Caco-2 (cell line): ENCODE results near the gene SLC6A8. TPM values are rescaled to one million over a fixed set of nuclear protein-coding genes. Genes with fewer than 3 reads are reported as not detected.
"Not testable (repeated sequence)": the region's sequence is repeated elsewhere in the genome, so short reads cannot be mapped to it uniquely, and the experiment has no call there.

Experiments
- BruUV-seq: library from RNA; stranded (reverse); fragments of 400-500 nt; replicated peaks from 2 replicates; lab custom pipeline; 2021; lab: Mats Ljungman, UMichigan
- CTCF ChIA-PET: fragments of 300-600 bp; sonication (Branson Sonifier 250); formaldehyde crosslinking; loops from one replicate; lab custom pipeline; 2022; ENCODE audit warnings: antibody characterized with exemption; lab: Charles Lee
- POLR2A ChIA-PET: fragments of 300-600 bp; sonication (Branson Sonifier 250); formaldehyde crosslinking; loops from one replicate; lab custom pipeline; 2022; ENCODE audit warnings: antibody characterized with exemption; lab: Charles Lee
- DNase-seq, 2 experiments: peaks; one replicate each; pipeline versions ENCODE4 v3.0.0 to v3.0.0-alpha.2; 2020 to 2022
- H3K27me3 ChIP-seq: replicated peaks from 2 replicates; pipeline ENCODE4 v1.6.0; 2011; ENCODE audit warnings: low read length; ENCODE audit not compliant: control insufficient read depth, insufficient read depth
- H3K36me3 ChIP-seq: 2 replicates; pipeline ENCODE4 v1.5.1; 2011; ENCODE audit warnings: low read length; ENCODE audit not compliant: control insufficient read depth, insufficient read depth
- H3K4me1 ChIP-seq: fragments of 250-450 bp; sonication (Bioruptor Pico); 2 replicates; pipeline ENCODE4 v1.5.1; 2020; ENCODE audit warnings: mild to moderate bottlenecking
- H3K4me3 ChIP-seq: 2 replicates; pipeline ENCODE4 v1.5.1; 2011; ENCODE audit warnings: low read depth, mild to moderate bottlenecking, control low read depth, low read length
- H3K9me3 ChIP-seq: fragments of 250-450 bp; sonication (Bioruptor Pico); 2 replicates; pipeline ENCODE4 v1.5.1; 2020; ENCODE audit warnings: mild to moderate bottlenecking, moderate library complexity
- H3K27ac Mint-ChIP-seq: one replicate; pipeline ENCODE4 v1.8.0; 2022; ENCODE audit warnings: mixed read lengths; ENCODE audit not compliant: unreplicated experiment
- H3K27me3 Mint-ChIP-seq: one replicate; pipeline ENCODE4 v1.8.0; 2022; ENCODE audit warnings: mixed read lengths; ENCODE audit not compliant: insufficient read depth, unreplicated experiment
- H3K36me3 Mint-ChIP-seq: one replicate; pipeline ENCODE4 v1.8.0; 2022; ENCODE audit warnings: mild to moderate bottlenecking, mixed read lengths; ENCODE audit not compliant: insufficient read depth, unreplicated experiment
- H3K4me1 Mint-ChIP-seq: one replicate; pipeline ENCODE4 v1.8.0; 2022; ENCODE audit warnings: low read depth, mixed read lengths; ENCODE audit not compliant: unreplicated experiment
- H3K4me3 Mint-ChIP-seq: one replicate; pipeline ENCODE4 v1.8.0; 2022; ENCODE audit warnings: mild to moderate bottlenecking, moderate library complexity, mixed read lengths; ENCODE audit not compliant: unreplicated experiment
- H3K9me3 Mint-ChIP-seq: one replicate; pipeline ENCODE4 v1.8.0; 2022; ENCODE audit warnings: mixed read lengths; ENCODE audit not compliant: unreplicated experiment
- intact Hi-C: fragments of 100-400 bp; cut with micrococcal nuclease; formaldehyde crosslinking; loops from one replicate; pipeline ENCODE4 v1.10.0; 2022; ENCODE audit not compliant: unreplicated experiment
- total RNA-seq: library from RNA; stranded (reverse); gene quantifications from 2 replicates; pipeline ENCODE4 v1.2.3, GENCODE V29; 2022
- TF ChIP-seq, protein P1 (sequence below), 2 experiments: fragments of 200-600 bp in 1 of 2; IDR thresholded peaks; 1 replicate in 1 of 2; 2 replicates in 1 of 2; pipeline versions ENCODE4 v1.5.1 to v1.8.0; 2011 to 2022; ENCODE audit warnings: antibody characterized with exemption in 1 of 2, control low read depth in 1 of 2, inconsistent platforms in 1 of 2, low read depth in 1 of 2, low read length in 1 of 2, mild to moderate bottlenecking in 1 of 2, moderate library complexity in 1 of 2; ENCODE audit not compliant: insufficient read depth in 1 of 2, severe bottlenecking in 1 of 2, unreplicated experiment in 1 of 2

The SLC6A8 gene
- total RNA-seq, 1 experiment from 2014 or later, result 8.8 TPM

DNA sequence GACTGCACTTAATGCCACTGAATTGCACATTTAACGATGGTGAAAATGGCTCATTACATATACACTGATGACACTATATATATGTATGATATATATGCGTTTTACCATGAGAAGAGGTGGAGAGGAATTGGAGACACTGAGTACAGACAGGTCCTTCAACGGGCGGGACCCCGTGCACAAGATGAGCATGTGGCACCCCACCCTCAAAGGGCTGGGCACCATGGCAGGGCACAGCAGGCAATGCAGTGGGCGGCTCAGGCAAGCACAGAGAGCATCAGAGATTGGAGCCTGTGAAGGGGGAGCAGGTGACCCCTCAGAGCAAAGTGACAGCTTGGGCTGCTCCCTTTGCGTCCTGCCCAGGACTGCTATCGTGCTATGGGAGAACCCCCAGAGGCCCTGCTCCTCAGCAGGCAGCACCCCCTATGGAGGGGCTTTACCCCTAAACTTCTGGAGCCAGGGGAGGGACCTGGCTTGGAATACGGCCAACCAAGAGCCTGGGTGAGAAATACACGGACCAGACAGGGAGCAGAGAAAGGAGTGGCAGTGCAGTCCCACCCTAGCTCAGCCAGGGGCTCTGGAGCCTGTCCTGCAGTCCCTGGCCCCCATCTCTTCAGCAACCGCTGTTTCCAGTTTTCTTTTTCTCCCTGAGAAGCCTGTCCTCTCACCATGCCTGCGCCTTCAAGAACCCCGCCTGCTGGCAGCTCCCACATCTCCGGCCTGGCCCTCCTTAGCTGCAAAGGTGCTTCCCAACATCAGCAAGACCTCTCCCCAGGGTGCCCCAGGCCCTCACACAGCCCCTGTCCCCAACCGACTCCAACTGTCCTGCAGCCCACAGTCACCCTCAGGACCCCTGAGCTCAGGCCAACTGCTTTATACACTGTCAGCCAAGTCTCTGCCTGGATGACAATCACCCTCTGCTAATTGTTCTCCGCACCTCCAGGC is 10.5 kb downstream of the SLC6A8 start:
- Histone ChIP-seq H3K4me3 (no peak overlapping the region), H3K4me1 (no peaks in the 10 kb centered on the region), H3K9me3 (no peaks in the 10 kb centered on the region), H3K27me3 (no peaks in the 10 kb centered on the region), H3K36me3 (no peaks in the 10 kb centered on the region)
- intact Hi-C loops, result no loop called here
- CTCF ChIA-PET, result interaction anchor here (0.5 kb wide), 1 partner anchor 11 kb away, joined by 4 read pairs; the partner anchor contains the start of gene SLC6A8
- no peaks in the 10 kb centered on the region for H3K9me3 Mint-ChIP-seq
- no peaks in the 10 kb centered on the region for H3K27me3 Mint-ChIP-seq
- H3K36me3 Mint-ChIP-seq, result peaks cover 43% of the 10 kb centered on the region
- H3K27ac Mint-ChIP-seq, result peak overlapping the region; percentile 59
- no peak overlapping the region for H3K4me3 Mint-ChIP-seq
- DNase-seq, result no peak
- TF ChIP-seq, protein P1, sequence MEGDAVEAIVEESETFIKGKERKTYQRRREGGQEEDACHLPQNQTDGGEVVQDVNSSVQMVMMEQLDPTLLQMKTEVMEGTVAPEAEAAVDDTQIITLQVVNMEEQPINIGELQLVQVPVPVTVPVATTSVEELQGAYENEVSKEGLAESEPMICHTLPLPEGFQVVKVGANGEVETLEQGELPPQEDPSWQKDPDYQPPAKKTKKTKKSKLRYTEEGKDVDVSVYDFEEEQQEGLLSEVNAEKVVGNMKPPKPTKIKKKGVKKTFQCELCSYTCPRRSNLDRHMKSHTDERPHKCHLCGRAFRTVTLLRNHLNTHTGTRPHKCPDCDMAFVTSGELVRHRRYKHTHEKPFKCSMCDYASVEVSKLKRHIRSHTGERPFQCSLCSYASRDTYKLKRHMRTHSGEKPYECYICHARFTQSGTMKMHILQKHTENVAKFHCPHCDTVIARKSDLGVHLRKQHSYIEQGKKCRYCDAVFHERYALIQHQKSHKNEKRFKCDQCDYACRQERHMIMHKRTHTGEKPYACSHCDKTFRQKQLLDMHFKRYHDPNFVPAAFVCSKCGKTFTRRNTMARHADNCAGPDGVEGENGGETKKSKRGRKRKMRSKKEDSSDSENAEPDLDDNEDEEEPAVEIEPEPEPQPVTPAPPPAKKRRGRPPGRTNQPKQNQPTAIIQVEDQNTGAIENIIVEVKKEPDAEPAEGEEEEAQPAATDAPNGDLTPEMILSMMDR (IDR thresholded peaks at IDR 0.05; ENCODE audit: insufficient read depth in 1 of 2, low read depth in 1 of 2, low read length in 1 of 2, severe bottlenecking in 1 of 2, unreplicated experiment in 1 of 2), result no peak
- H3K4me1 Mint-ChIP-seq, result no peaks in the 10 kb centered on the region
- POLR2A ChIA-PET, result no interaction called here
- no TSS peak for BruUV-seq

DNA sequence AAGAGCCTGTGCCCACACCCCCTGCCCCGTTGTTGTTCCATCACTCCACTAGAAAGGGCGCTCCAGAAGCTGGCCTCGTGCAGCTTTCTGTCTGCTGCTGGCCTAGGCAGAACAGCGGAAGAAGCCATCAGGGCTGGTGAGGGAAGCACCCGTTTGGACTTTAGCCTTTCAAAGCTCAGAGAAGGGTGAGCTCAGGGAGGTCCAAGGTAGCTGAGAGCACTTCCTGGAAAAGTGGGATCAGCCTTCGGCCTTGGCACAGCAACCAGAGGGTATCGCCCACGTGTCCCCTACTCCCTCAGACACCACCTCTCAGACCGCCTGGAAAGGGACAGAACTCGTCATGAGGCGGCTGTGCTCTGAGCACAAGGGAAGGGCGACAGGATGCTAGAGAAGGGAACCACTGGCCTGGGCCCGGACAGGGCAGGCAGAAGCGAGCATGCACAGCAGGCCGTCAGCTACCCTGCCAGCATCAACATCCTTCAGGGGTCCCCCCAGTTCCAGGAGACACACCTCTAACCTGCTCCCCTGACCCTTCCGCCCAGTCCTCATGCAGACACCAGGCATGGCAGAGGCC is 11.6 kb downstream of the SLC6A8 start:
- POLR2A ChIA-PET, H3K9me3 Mint-ChIP-seq, H3K27ac Mint-ChIP-seq, H3K27me3 ChIP-seq, H3K4me1 ChIP-seq, H3K27me3 Mint-ChIP-seq, H3K4me3 ChIP-seq, H3K4me3 Mint-ChIP-seq, H3K4me1 Mint-ChIP-seq, BruUV-seq, intact Hi-C loops, H3K9me3 ChIP-seq, DNase-seq, H3K36me3 ChIP-seq: not testable (repeated sequence)
- CTCF ChIA-PET, result interaction anchor here (0.7 kb wide), 1 partner anchor 145 kb away, joined by 6 read pairs; no protein-coding TSS in a partner anchor
- peaks cover 35% of the 10 kb centered on the region for H3K36me3 Mint-ChIP-seq

DNA sequence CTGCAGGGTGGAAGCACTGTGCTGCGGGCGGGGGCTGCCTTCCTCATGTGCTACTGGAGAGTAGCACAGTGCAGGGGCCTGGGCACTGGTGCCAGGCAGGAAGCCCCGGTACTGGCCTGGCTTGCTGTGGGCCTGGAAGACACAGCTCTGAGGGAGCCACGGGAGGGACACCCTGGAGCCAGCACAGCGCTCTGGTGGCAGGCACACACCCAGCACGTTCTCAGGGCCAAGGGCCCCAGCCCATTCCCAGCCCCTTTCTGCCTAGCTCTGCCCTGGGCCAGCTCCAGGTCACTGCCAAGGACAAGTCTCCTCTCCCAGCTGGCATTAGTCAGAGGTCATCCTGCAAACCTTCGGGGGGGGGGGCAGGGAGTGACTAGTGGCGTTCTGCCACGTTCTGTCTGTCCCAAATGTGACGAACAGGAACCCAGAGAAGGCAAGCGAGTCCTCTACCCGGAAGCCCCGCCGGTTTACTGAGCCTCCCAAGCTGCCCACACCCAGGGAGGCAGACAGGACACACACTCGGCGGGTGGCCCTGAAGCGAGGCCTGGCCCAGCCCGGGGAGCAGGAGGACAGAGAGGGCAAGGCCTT is 12.2 kb downstream of the SLC6A8 start:
- CTCF ChIA-PET, result interaction anchor here (0.7 kb wide), 1 partner anchor 145 kb away, joined by 6 read pairs; no protein-coding TSS in a partner anchor
- not testable (repeated sequence) for H3K9me3 Mint-ChIP-seq

More for the DNA sequence above, 12.2 kb downstream of the SLC6A8 start:
- H3K36me3 ChIP-seq, H3K4me1 Mint-ChIP-seq, BruUV-seq, H3K4me3 Mint-ChIP-seq, POLR2A ChIA-PET, DNase-seq, H3K4me1 ChIP-seq, H3K4me3 ChIP-seq, intact Hi-C loops, H3K27me3 Mint-ChIP-seq, H3K27me3 ChIP-seq, H3K9me3 ChIP-seq, H3K27ac Mint-ChIP-seq: not testable (repeated sequence)
- peaks cover 39% of the 10 kb centered on the region for H3K36me3 Mint-ChIP-seq
